ENCODE data around the gene NUP210.

Gene NUP210

DNA sequence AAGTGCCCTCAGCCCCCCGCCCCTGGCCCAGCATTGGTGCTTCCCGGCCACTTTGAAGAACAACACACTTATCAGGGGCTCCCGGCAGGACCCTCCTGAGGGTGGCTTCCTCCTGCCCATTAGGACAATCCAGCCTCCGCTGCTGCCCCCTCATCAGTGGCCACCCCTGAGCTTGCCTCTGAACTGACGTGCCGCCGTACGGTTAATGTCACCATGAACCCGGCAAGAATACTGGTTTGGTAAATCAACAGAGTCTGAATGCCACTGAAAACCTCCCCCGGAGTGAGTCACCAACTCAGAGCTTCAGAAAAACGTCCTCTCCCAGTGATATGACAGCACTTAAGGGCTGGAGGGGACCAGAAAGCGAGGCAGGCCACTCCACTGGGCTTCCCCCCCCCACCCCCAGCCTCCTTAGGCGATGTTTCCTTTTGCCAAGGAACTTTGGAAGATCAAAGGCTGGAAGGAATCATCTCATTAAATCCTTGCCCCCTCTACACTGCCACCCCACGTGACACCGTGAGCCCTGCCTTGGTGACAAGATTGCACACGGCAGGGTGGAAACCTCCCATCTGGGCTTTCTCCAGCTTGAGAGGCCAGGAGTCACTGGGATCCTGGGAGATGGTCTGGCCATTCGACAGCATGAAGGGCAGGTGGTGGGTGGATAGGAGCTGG is 142.1 kb downstream of the NUP210 start:
- no peak overlapping the region for H3K4me3 ChIP-seq (replicated peaks; ENCODE audit: low read depth, low read length)
- H3K36me3 ChIP-seq (ENCODE audit: control insufficient read depth, insufficient read depth, low read length) = no peaks in the 10 kb centered on the region
- peaks cover 4% of the 10 kb centered on the region for H3K27me3 ChIP-seq (replicated peaks; ENCODE audit: control insufficient read depth, insufficient read depth, low read length)
- DNase-seq (ENCODE audit: extremely low read depth, insufficient read length) = no peak
- TF ChIP-seq, protein P1, sequence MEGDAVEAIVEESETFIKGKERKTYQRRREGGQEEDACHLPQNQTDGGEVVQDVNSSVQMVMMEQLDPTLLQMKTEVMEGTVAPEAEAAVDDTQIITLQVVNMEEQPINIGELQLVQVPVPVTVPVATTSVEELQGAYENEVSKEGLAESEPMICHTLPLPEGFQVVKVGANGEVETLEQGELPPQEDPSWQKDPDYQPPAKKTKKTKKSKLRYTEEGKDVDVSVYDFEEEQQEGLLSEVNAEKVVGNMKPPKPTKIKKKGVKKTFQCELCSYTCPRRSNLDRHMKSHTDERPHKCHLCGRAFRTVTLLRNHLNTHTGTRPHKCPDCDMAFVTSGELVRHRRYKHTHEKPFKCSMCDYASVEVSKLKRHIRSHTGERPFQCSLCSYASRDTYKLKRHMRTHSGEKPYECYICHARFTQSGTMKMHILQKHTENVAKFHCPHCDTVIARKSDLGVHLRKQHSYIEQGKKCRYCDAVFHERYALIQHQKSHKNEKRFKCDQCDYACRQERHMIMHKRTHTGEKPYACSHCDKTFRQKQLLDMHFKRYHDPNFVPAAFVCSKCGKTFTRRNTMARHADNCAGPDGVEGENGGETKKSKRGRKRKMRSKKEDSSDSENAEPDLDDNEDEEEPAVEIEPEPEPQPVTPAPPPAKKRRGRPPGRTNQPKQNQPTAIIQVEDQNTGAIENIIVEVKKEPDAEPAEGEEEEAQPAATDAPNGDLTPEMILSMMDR (IDR thresholded peaks at IDR 0.05; ENCODE audit: insufficient read depth, low read length, poor library complexity, severe bottlenecking) = no peak

DNA sequence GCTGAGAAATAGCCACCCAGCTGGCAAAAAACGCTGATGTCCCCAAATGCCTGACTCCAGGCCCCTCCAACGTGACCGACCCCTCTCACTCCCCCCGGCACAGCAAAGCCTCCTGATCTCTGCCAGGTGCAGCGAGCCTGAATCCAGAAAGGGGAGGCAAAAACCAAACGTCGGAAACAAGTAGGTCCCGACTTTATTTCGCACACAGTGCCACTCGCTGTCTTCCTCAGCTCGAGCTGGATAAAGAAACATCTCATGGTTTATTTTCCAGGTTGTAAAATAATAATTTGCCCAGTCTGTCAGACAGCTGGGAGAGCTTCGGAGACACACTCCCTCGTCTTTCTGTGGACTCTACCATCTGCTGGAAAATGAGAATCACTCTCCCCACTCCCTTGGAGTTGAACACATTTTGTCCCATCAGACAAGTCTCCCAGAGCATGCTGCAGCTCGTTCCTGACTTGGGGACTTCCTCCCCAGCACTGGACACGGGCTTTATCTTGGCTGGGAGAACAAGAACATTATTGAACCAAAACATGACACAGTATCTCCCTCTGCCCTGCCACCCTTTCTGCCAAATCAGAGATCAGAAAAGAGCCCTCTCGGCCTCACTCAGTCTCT is 142.8 kb downstream of the NUP210 start:
- H3K27me3 ChIP-seq (replicated peaks; ENCODE audit: control insufficient read depth, insufficient read depth, low read length) = peaks cover 4% of the 10 kb centered on the region
- no peaks in the 10 kb centered on the region for H3K36me3 ChIP-seq (ENCODE audit: control insufficient read depth, insufficient read depth, low read length)
- no peak for DNase-seq (ENCODE audit: extremely low read depth, insufficient read length)
- no peak overlapping the region for H3K4me3 ChIP-seq (replicated peaks; ENCODE audit: low read depth, low read length)
- TF ChIP-seq, protein P1 (IDR thresholded peaks at IDR 0.05; ENCODE audit: insufficient read depth, low read length, poor library complexity, severe bottlenecking) = no peak

DNA sequence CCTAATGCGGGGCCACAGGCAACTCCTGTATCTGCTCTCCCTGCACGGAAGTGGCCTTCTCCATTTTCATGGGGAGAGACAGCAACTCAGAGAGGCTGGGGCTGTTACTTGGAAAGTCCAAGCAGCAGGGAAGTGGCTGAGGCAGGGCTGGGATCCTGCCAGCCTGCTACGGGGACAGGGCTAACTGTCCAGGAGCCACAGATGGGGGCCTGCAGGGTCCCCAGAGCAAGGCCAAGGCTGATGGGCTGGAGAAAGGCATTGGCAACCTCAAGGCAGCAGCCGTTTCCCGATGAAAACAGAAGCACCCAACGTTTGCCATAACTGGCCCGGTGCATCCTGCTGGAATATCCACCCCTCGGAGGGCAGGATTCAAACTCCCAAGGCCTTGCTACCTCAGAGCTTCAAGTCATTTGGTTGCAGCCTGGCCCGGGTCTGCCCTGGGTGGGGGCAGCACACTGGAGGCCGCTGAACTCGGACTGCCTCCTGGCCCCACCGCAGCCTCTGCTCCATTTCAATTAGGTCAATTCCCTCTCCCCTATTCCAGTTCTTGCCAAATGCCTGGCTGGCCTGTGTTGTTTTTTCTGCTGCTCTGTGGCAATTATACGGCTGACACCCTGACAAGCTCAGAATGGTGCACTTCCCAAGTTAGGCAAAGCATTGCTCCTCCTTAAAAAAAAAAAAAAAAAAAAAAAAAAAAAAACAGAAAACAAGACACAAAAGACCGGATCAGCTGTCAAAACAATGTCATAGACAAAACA is 143.5 kb downstream of the NUP210 start:
- TF ChIP-seq, protein P1 (IDR thresholded peaks at IDR 0.05; ENCODE audit: insufficient read depth, low read length, poor library complexity, severe bottlenecking) = no peak
- peaks cover 4% of the 10 kb centered on the region for H3K27me3 ChIP-seq (replicated peaks; ENCODE audit: control insufficient read depth, insufficient read depth, low read length)
- no peak for DNase-seq (ENCODE audit: extremely low read depth, insufficient read length)
- H3K36me3 ChIP-seq (ENCODE audit: control insufficient read depth, insufficient read depth, low read length) = no peaks in the 10 kb centered on the region
- H3K4me3 ChIP-seq (replicated peaks; ENCODE audit: low read depth, low read length) = no peak overlapping the region

DNA sequence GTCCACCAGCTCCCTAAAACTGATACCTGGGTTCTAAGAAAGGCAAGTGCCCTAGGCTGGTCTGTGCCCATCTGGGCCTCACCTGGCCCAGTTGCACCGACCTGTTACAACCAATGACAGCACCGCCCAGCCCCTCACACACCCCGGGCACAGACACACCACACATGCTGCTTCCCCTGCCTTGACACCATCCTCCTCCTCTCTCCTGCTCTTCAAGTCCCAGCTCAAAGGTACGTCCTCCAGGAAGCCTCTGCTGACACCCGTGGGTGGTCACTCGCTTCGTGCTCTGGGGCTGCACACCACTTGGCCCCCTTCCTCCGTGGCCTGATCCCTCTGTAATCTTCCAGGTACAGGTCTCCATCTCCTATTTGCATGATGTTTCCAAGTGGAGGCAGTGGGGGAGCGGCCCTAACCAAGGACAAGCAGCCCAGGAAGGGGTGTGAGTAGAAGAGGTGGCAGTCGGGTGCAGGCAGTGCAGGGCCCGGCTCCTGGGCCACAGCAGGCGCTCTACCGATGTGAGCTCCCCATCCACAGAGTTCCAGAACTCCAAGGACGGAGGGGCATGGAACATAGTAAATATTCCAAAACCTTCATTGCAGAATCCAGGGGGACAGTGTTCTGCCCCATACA is 144.6 kb downstream of the NUP210 start:
- Histone ChIP-seq H3K36me3 (ENCODE audit: control insufficient read depth, insufficient read depth, low read length) (no peaks in the 10 kb centered on the region), H3K4me3 (replicated peaks; ENCODE audit: low read depth, low read length) (no peak overlapping the region), H3K27me3 (replicated peaks; ENCODE audit: control insufficient read depth, insufficient read depth, low read length) (peaks cover 2% of the 10 kb centered on the region)
- no peak for DNase-seq (ENCODE audit: extremely low read depth, insufficient read length)
- TF ChIP-seq, protein P1 (IDR thresholded peaks at IDR 0.05; ENCODE audit: insufficient read depth, low read length, poor library complexity, severe bottlenecking) = no peak

DNA sequence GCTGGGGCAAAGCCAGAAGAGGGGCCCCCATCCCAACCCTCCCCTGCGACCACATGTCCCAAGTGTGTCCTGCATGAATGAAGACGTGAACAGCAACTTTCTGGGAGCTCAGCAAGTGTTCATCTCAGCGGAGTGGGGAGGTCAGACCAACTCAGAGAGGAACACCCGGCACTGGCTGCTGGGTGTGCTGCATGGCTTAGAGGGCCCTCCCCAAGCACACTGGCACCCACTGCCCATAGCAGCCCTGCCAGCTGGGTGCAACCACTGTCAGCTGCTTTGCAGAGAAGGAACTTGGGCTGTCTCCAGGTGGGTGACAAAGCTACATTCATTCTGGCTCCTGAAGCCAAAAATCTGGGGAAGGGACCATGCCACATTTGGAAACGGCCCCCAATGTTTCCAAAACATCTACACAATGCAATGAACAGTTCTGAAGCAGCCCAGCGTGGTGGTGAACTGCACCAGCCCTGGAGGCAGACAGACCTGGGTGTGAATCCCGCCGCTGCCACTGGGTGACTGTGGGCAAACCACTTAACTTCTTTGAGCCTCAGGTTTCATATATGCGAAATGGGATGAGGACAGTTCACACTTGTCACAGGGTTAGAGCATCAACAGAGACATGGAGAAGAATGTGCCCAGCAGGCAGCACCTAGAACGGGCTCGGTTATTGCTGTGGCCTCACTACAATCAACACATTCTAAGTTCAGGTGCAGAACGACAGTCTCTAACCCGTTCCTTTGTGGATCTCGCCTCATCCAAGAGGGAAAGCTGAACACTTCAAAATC is 145.4 kb downstream of the NUP210 start:
- DNase-seq (ENCODE audit: extremely low read depth, insufficient read length) = no peak
- H3K4me3 ChIP-seq (replicated peaks; ENCODE audit: low read depth, low read length) = no peak overlapping the region
- TF ChIP-seq, protein P1 (IDR thresholded peaks at IDR 0.05; ENCODE audit: insufficient read depth, low read length, poor library complexity, severe bottlenecking) = no peak
- H3K36me3 ChIP-seq (ENCODE audit: control insufficient read depth, insufficient read depth, low read length) = no peaks in the 10 kb centered on the region
- H3K27me3 ChIP-seq (replicated peaks; ENCODE audit: control insufficient read depth, insufficient read depth, low read length) = peaks cover 2% of the 10 kb centered on the region
